Mucosa of rectum (tissue), 2 donors: ENCODE data around the gene BIRC3.

Source experiments
- H3K27ac ChIP-seq, 2 donors: one replicate each; pipeline ENCODE4 v1.7.0; 2013; ENCODE audit warnings: inconsistent platforms in 2 of 2, low read depth in 2 of 2, low read length in 2 of 2
- H3K27me3 ChIP-seq, 2 donors: one replicate each; pipeline ENCODE4 v1.7.0; 2013; ENCODE audit warnings: low read length in 2 of 2; ENCODE audit not compliant: control insufficient read depth in 2 of 2, insufficient read depth in 2 of 2
- H3K36me3 ChIP-seq, 2 donors: one replicate each; pipeline ENCODE4 v1.7.0; 2013; ENCODE audit warnings: low read length in 2 of 2; ENCODE audit not compliant: control insufficient read depth in 2 of 2, insufficient read depth in 2 of 2
- H3K4me1 ChIP-seq, 2 donors: one replicate each; pipeline ENCODE4 v1.7.0; 2013; ENCODE audit warnings: low read length in 2 of 2, mild to moderate bottlenecking in 1 of 2; ENCODE audit not compliant: control insufficient read depth in 2 of 2, insufficient read depth in 2 of 2
- H3K4me3 ChIP-seq, 2 donors: one replicate each; pipeline ENCODE4 v1.7.0; 2013; ENCODE audit warnings: low read length in 2 of 2
- H3K9ac ChIP-seq, 2 donors: one replicate each; pipeline ENCODE4 v1.7.0; 2013; ENCODE audit warnings: low read length in 2 of 2, low read depth in 1 of 2, mild to moderate bottlenecking in 1 of 2
- H3K9me3 ChIP-seq, 2 donors: one replicate each; pipeline ENCODE4 v1.7.0; 2013; ENCODE audit warnings: low read length in 2 of 2; ENCODE audit not compliant: control insufficient read depth in 2 of 2
- donor health status: healthy.
- donor health status: Normal muscosa, but diverticular disease.

The BIRC3 gene

DNA sequence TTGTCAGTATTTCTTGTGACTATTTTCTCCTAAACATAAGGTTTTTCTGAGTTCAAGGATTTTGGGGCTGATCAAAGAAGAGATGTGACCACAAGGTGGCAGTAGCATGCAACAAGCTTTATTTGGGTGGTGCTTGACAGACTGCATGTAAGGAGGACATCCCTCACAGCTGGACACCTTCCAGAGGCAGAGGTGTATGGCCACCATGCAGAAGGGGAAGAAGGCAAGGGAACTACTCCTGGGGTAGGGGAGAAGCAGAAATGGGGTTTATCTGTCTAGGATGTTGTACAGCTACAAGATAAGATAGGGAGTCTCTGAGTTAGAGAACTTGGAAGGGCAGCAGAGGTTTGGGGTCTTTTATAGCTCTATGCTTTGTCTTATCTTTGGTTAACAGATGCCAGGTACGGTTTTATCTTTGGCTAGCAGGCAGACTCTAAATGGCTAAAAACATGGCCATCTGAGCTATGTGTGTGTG is 24.6 kb downstream of the BIRC3 start:
- Histone ChIP-seq H3K27ac (no peak overlapping the region), H3K9ac (no peak overlapping the region), H3K9me3 (no peaks in the 10 kb centered on the region), H3K36me3 (peaks cover 4 to 10% of the 10 kb centered on the region in 2 donors), H3K4me3 (no peak overlapping the region), H3K27me3 (no peaks in the 10 kb centered on the region), H3K4me1 (peaks cover 0 to 13% of the 10 kb centered on the region in 2 donors)

DNA sequence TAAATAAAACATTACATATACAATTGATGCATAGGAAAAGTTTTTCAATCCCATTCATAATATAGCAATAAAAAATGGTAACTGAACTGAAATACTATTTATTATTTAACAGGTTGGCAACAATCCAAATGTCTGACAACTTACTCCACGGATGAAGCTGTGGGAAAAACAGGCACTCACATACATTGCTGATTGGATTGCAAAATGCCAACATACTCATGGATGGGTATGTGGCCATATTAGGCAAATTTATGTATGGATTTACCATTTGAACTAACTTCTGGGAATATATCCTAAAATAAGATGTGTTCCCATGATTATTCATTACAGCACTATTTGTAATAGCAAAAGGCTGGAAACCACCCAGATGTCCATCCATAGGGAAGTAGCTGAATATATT is 26.5 kb downstream of the BIRC3 start:
- Histone ChIP-seq H3K4me3 (no peak overlapping the region), H3K4me1 (peaks cover 3 to 21% of the 10 kb centered on the region in 2 donors), H3K36me3 (no peaks in the 10 kb centered on the region), H3K9ac (no peak overlapping the region), H3K9me3 (no peaks in the 10 kb centered on the region), H3K27me3 (no peaks in the 10 kb centered on the region), H3K27ac (no peak overlapping the region)

DNA sequence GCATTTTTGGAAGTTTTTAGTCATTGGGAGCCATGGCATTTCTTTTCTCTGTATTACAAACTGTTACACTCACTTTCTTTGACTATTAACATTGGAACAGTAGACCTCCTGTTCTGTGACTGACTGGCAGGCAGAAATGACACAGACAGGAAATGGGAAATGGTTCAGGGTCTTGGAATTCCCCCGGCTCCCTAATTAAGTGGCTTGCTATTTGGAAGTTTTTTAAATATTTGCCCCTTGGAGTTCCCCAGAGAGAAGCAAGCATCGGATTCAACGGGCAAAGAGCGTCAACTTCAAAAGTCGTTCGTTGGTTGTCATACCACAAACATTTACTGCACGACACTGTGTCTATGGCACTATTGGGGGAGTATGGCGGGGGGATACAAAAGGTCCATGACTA is 28.6 kb downstream of the BIRC3 start:
- no peaks in the 10 kb centered on the region for H3K9me3 ChIP-seq
- H3K27ac ChIP-seq, result peak overlapping the region; percentile 99
- H3K27me3 ChIP-seq, result no peaks in the 10 kb centered on the region
- H3K4me1 ChIP-seq, result peaks cover 7 to 22% of the 10 kb centered on the region in 2 donors
- peak overlapping the region; percentile 26 to 96 for H3K9ac ChIP-seq
- peaks cover 7 to 13% of the 10 kb centered on the region in 2 donors for H3K36me3 ChIP-seq
- peak overlapping the region; percentile 38 to 99 for H3K4me3 ChIP-seq

DNA sequence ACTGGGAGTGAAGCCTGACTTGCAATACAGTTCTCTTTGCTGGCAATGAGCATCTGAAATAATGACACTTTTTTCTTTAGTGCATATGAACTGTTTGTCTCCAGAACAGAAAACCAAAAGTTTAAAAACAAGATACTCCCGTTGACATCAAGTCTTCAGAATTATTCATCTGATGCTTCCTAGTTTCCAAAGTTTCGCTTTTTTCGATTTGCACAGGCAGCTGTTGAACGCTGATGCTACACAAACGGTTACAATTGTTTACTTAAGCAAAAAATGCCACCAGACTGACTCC is 29.1 kb downstream of the BIRC3 start:
- Histone ChIP-seq H3K9me3 (no peaks in the 10 kb centered on the region), H3K27ac (peak overlapping the region; percentile 99), H3K27me3 (no peaks in the 10 kb centered on the region), H3K4me3 (peak overlapping the region; percentile 99), H3K4me1 (peaks cover 7 to 21% of the 10 kb centered on the region in 2 donors), H3K36me3 (peaks cover 11 to 14% of the 10 kb centered on the region in 2 donors), H3K9ac (peak overlapping the region; percentile 95 to 96)

DNA sequence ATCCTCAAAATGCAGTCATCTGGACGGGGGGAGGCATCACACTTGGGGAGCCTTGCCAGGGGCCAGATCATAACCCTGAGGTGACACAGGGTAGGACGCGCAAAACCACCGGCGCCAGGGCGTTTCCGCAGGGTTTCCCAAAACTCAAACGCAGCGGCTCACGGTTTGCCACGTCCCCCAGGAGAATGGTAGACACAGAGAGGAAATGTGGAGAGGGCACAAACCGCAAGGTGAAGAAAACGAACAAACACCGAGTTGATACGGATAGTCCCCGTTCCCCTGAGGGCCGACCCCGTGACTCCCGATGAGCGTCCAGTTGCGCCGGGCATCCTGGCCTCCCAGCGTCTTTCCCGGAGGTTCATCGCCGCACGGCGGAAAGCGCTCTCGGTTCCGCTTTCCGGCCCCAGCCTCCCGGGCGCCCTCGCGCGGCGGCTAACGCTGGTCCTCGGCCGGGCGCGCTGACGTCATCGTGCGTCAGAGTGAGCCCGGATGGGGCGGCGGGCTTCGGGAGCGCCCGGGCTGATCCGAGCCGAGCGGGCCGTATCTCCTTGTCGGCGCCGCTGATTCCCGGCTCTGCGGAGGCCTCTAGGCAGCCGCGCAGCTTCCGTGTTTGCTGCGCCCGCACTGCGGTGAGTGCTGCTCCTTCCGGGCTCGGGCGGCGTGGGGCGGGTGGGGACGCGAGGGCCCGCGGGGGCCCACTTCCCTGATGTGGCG is 29.6 kb downstream of the BIRC3 start, which contains the start of gene BIRC2:
Gene BIRC2, plus strand, starts transcription at position 467 of the 714 bp plus-strand sequence. CDS start 2,641 bp downstream, outside the sequence.
- peaks cover 11 to 14% of the 10 kb centered on the region in 2 donors for H3K36me3 ChIP-seq
- H3K9ac ChIP-seq, result peak within 1 kb of the TSS; percentile 95 to 96
- no peaks in the 10 kb centered on the region for H3K27me3 ChIP-seq
- no peaks in the 10 kb centered on the region for H3K9me3 ChIP-seq
- H3K27ac ChIP-seq, result peak within 1 kb of the TSS; percentile 99
- peaks cover 7 to 16% of the 10 kb centered on the region in 2 donors for H3K4me1 ChIP-seq
- peak within 1 kb of the TSS; percentile 99 for H3K4me3 ChIP-seq

DNA sequence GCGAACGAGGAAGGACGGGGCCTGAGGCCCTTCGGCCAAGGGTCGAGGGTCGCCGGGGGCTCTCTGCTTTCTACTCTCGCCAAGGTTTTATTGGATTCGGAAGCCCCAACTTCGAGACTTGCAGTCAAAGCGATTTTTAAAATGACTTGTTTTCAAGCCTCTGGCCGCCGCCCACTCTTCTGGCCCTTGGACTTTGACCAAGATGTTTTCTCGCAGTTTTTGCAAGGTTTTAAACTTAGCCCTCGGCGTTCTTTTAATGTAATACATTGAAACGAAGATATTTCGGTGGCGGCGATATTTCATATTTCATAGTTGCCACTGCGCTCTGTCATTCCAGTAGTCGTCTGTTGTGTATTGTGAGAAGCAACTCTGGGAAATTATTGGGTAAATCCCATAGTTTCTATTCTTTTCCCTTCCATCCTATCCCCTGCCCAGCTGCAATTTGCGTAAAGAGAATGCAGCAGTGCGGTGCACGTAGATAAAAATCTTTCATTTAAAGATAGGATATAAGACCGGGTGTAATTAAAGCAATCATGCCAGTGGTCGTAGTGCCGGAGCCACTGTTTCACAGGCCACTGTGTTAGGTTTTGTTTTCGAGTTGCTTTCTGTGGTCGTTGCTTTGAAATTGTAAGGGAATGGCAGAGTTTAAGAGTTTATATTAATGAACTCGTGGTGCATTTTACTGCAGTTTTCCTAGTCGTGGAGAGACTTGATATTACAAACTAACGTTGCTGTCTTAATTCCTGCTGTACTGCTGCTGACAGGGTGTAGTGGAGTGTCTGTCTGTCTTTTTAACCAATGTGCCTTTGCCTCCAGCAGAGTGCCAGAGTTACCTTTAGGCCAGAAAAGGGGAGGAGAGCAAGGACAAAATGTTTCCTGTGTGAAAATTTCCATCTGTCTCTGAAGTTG is 30.4 kb downstream of the BIRC3 start:
- peaks cover 11 to 14% of the 10 kb centered on the region in 2 donors for H3K36me3 ChIP-seq
- peak overlapping the region; percentile 99 for H3K27ac ChIP-seq
- peak overlapping the region; percentile 94 to 95 for H3K9ac ChIP-seq
- H3K4me3 ChIP-seq, result peak overlapping the region; percentile 99
- no peaks in the 10 kb centered on the region for H3K9me3 ChIP-seq
- H3K4me1 ChIP-seq, result peaks cover 7 to 16% of the 10 kb centered on the region in 2 donors
- no peaks in the 10 kb centered on the region for H3K27me3 ChIP-seq

DNA sequence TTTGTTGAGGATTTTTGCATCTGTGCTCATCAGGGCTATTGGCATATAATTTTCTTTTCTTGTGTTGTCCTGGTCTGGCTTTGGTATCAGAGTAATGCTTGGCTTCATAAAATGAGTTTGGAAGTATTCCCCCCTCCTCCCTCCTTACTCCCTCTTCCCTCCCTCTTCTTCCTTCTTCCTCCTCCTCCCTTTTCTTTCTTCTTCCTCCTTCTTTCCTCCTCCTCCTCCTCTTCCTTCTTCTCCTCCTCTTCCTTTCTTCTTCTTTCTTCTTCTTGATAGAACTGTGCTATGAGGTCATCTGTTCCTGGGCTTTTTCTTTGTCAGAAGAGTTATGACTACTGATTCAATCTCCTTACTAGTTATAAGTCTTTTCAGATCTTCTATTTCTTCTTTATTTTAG is 39.8 kb downstream of the BIRC3 start:
- no peak overlapping the region for H3K9ac ChIP-seq
- H3K9me3 ChIP-seq, result no peaks in the 10 kb centered on the region
- no peaks in the 10 kb centered on the region for H3K27me3 ChIP-seq
- no peak overlapping the region for H3K27ac ChIP-seq
- no peak overlapping the region for H3K4me3 ChIP-seq
- peaks cover 0 to 3% of the 10 kb centered on the region in 2 donors for H3K4me1 ChIP-seq
- peaks cover 11 to 31% of the 10 kb centered on the region in 2 donors for H3K36me3 ChIP-seq

DNA sequence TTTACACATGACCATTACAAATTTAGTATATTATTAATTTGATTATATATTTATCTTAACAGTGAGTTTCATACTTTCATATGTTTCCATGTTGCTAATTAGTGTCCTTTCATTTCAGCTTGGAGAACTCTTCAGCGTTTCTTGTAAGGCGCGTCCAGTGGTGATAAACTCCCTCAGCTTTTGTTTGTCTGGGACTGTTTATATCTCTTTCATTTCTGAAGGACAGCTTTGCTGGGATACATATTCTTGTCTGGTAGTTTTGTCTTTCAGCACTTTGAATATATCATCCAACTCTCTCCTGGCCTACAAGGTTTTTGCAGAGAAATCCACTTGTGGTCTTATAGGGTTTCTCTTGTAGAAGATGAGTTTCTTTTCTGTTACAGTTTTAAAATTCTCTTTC is 42.1 kb downstream of the BIRC3 start:
- Histone ChIP-seq H3K9ac (no peak overlapping the region), H3K36me3 (peaks cover 21 to 38% of the 10 kb centered on the region in 2 donors)

DNA sequence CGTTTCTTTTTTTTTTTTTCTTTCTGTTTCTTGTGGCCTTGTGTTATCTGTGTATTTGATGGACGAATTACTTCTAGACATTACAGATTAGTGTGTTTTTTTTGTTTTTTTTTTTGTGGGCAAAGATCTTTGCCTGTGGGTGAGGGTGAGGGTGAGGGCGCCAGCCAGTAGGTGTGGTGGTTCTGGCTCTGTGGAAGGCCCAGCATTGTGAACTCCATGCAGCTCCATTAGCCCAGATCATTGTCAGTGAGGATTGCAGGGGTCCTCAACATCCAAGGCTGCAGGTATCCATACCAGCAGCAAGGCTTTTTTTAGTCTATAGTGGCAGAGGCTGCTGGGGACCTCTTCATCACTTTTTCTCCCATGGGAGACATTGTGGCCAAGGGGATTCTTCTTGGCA is 43.4 kb downstream of the BIRC3 start:
- Histone ChIP-seq H3K4me3 (no peak overlapping the region), H3K9ac (no peak overlapping the region), H3K9me3 (no peaks in the 10 kb centered on the region), H3K4me1 (peaks cover 0 to 3% of the 10 kb centered on the region in 2 donors), H3K36me3 (peaks cover 34 to 51% of the 10 kb centered on the region in 2 donors), H3K27me3 (no peaks in the 10 kb centered on the region), H3K27ac (no peak overlapping the region)

More for the DNA sequence above, 42.1 kb downstream of the BIRC3 start:
- Histone ChIP-seq H3K9me3 (no peaks in the 10 kb centered on the region), H3K4me1 (peaks cover 0 to 3% of the 10 kb centered on the region in 2 donors), H3K27ac (no peak overlapping the region), H3K4me3 (no peak overlapping the region), H3K27me3 (no peaks in the 10 kb centered on the region)
